HG03280 (cell line): ENCODE measurements around the gene KEL.

Source experiments
- ATAC-seq: cut with Tn5 transposase; IDR thresholded peaks from one replicate; pipeline ENCODE4 v1.9.1; 2021; ENCODE audit warnings: mild to moderate bottlenecking, moderate library complexity; ENCODE audit not compliant: unreplicated experiment

Gene KEL

GRCh38 chr7:142963993-142964392, 1.8 kb upstream of the KEL start:
- no peak for ATAC-seq

DNA sequence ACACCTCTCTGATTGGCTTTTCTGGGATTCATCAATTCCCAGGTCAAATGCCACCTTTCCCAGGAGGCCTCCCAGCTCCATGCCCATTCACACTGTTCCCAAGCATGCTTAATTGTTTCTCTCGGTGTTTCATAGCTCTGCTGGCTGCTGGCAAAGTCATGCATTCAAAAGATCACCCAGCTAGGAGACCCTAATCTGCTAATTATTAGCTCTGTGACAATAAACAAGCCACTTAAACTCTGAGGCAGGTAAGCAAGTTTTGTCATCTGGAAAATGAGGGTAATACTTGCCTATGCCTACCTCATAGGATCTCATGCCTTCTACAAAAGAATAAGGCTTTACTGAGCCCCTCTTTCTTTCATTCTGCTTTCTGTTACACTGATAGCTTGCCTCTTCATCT, 828 bp upstream of the KEL start:
- ATAC-seq, result no peak

GRCh38 chr7:142961595-142961972, 579 bp downstream of the KEL start:
- no peak for ATAC-seq

GRCh38 chr7:142960955-142961512, 1.1 kb downstream of the KEL start:
- no peak for ATAC-seq

DNA sequence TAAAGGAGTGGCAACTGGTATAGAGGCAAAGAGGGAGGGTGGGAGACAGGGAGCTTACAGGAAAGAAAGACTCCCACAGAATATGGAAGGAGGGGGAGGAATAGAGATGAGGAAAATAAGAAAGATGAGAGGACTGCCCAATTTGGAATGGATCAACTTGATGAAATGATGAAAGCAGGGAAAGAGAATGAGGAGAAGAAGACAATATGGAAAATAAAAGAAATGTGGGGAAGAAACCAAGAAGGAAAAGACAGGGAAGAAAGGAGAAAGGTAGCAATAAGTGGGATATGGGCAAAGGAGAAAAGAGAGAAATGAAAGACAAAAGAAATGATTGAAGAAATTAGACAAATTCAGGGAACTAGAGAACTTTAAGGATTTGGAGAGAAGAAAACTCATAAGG, 3.0 kb downstream of the KEL start:
- ATAC-seq, result no peak

GRCh38 chr7:142957723-142958122, 4.4 kb downstream of the KEL start:
- no peak for ATAC-seq

DNA sequence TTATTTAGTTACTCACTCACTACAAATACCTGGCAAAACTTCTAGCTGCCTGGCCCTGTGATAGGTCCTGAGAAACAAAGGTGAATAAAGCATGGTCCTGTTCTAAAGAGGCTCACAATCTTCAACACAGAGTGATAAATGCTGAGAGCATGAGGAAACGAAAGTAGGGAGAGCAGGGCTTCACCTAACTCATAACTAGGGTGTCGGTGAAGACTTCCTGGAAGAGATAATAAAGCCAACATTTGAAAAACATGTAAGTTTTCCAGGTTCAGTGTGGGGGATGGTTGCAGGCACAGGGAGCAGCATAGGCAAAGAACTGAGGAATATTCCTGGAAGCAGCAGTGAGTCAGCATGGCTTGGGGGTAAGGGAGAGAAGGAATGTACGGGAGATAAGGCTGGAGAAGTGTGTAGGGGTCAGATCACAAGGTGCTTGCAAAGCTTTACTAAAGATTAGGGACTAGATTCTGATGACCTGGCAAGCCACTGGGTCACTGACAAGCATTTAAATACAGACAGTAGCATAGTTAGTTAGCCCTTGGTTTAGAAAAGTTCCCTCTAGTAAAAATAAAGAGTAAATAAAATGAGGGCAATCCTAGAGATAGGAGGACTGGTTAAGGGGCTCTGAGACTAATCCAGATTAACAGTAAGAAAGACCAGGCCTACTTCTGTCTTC, 5.1 kb downstream of the KEL start:
- ATAC-seq, result no peak

DNA sequence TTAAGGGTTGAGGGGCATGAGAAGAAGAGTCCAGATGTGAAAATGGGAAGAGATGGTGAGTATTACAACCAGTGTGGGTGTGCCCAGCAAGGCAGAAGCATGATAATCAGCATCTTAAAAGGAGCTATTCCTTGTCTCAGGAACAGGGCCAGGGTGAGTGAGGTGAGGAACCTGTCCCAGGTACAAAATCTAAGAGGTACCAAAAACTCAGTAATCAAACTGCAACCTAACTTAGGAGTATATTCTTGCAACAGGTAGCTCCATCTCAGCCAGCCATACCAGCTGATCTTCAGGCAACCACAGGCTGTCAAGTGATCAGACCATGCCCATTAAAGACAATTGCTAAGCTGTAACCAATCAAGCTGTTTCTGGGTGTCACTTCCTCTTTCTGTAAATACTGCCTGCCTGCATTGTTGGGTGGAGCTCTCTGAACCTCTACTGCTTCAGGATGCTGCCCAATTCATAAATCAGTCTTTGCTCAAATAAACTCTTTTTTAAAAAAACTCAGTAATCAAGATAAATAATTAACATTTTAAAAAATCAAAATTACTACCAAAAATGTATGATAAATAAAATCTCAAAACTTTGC, 7.4 kb downstream of the KEL start:
- peak; percentile 65 for ATAC-seq

DNA sequence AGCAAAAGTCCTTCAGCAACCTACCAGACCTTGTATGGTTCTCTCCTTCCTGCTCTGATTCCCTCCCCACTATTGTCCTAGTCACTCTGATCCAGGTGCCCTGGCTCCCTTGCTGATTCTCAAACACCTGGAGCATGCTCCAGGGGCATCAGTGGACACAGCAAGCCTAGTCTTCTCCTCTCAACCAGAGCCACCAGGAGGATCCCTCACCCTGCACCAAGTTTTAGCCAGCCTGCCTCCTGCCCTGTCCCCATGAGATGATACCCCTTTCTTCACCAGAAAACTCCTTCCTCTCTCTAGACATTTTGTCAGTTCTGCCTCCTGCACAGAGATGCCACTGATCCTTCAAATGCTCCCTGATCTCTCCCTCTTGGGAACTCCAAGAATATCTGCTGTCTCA, 11.9 kb downstream of the KEL start:
- ATAC-seq, result no peak

GRCh38 chr7:142948603-142949002, 13.6 kb downstream of the KEL start:
- ATAC-seq, result no peak

DNA sequence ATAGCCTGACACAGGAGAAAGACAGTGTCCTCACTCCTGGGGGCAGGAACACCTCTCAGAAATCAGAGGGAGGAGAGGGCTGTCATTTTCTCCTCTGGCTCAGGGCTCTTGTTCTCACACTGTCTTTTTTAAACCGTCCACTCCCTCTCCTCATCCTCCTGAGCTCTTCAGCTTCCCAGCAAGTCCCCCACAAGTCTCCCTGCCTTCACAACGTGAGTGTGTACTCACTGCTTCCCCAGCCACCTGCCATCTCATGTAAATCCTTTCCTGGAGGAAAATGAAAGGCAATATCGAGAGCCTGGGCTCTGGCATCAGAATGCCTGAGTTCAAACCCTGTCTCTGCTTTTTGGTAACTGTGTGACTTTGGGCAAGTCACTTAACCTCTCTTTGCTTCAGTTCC, 17.2 kb downstream of the KEL start:
- ATAC-seq, result no peak

GRCh38 chr7:142943706-142944268, 18.4 kb downstream of the KEL start:
- ATAC-seq, result no peak

DNA sequence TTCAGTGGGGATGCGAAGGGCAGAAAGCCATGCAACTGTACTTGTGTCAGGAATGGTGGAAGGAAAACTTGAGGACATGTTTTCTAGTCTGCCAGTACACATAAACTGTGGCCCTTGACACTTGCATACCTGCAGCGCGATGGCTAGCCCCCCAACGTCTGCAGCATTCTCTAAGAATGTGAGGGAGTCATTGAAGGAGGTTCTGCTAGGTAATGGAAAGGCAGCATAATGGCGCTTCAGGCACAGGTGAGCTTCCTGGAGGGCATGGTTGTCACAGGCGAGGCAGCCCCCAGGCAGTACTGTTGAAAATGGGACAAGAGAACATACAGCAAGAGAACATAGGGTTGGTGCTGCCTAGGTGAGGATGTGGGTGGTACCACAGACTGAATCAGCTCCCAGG, 19.4 kb downstream of the KEL start:
- no peak for ATAC-seq

DNA sequence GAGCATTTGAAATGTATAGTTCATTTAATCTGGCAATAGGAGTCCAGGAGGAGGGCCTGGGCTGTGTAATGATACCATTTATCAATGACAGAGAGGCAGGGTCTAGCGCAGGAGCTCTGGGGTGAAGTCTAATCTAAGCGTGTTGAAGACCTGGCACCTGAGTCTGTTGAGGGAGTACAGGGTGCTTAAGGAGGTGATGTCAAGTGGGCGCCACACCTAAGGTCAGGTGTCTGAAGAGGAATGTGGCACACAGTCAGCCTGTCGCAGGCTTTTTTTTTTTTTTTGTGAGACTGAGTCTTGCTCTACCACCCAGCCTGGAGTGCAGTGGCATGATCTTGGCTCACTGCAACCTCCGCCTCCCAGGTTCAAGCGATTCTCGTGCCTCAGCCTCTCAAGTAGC, 20.6 kb downstream of the KEL start:
- no peak for ATAC-seq

GRCh38 chr7:142940966-142941535, 21.1 kb downstream of the KEL start:
- ATAC-seq, result no peak

- no peak for ATAC-seq
Observed at GRCh38 chr7:142939226-142939910, 22.8 kb downstream of the KEL start, which contains the start of gene LLCFC1. Gene LLCFC1 (plus strand): TSS chr7:142939484. CDS start chr7:142939622, 138 bp downstream.

GRCh38 chr7:142938611-142939010, 23.6 kb downstream of the KEL start:
- ATAC-seq, result no peak

DNA sequence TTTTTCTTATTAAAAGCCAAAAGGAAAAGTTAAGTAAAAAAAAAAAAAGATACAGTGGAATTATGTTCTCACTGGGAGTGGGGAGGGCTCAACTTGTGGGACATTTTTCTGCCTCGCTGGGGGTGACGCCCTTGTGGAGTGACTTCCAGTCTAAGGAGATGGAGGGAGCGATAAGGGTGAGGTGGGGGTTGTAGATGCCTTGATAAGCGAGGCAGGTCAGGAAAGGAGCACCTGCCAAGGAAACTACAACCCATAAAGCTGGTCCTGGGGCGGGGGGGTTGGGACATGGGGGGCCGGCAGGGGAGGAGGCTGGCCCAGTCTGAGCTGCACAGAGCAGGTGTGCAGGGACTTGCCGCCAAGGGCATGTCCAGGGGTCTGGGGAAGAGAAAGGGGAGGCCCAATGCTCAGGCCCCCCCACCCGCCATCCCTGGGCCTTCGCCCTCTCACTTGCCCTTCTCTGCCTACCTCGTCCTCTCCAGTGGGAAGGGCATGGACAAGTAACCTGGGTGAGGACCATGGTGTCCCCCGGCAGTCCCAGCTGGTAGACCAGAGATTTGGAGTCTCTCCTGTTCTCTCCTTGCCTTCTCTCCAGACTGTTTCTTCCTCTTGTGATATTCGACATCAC, 26.1 kb downstream of the KEL start:
- no peak for ATAC-seq

- no peak for ATAC-seq
Observed at GRCh38 chr7:142934056-142934455, 28.1 kb downstream of the KEL start.

DNA sequence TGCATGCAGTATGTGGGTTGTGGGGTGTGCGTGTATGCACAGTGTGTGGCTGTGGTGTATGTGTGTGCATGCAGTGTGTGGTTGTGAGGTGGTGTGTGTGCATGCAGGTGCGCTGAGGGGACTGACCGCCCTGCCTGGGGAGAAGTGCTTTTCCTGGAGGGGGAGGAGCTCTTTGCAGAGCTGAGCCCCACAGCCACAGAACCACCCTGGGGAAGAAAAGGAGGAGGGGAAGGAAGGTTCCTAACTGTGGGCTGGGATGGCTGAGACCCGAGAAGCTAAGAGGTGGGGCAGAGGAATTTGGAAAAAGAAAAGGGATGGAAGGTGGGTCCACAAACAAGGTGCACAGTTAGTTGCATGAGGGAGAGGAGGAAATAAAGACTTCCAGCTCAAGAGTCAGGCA, 28.5 kb downstream of the KEL start, which contains the start of gene TRPV5:
TRPV5 (minus strand) TSS at position 123 of the 400 bp plus-strand sequence. CDS start 287 bp downstream, outside the sequence.
- ATAC-seq, result no peak

- no peak for ATAC-seq
Observed at GRCh38 chr7:142933092-142933475, 29.1 kb downstream of the KEL start.
